Esophagus squamous epithelium (tissue), 4 donors: ENCODE measurements around the gene RNGTT.

Experiments used
- CTCF ChIP-seq, 6 experiments: fragments of 450-650 bp in 4 of 6; fragments of 200-600 bp in 2 of 6; sonication (generic) in 2 of 6; IDR thresholded peaks; one replicate each; pipeline ENCODE4 v1.5.1; 2016 to 2019; ENCODE audit warnings: antibody characterized with exemption in 6 of 6, mild to moderate bottlenecking in 4 of 6, moderate library complexity in 4 of 6
- POLR2A ChIP-seq, 4 donors: fragments of 450-650 bp; IDR thresholded peaks; one replicate each; pipeline ENCODE4 v1.6.1; 2017; ENCODE audit warnings: antibody characterized with exemption in 4 of 4, mild to moderate bottlenecking in 4 of 4, moderate library complexity in 3 of 4

GRCh38 chr6:89008001-89008814, 44.8 kb upstream of the RNGTT start:
- no peak for TF ChIP-seq CTCF (IDR thresholded peaks at IDR 0.05)
- TF ChIP-seq POLR2A (IDR thresholded peaks at IDR 0.05), result no peak
